ENCODE measurements around the gene TM4SF5. TPM values are rescaled to one million over a fixed set of nuclear protein-coding genes. Genes with fewer than 3 reads are reported as not detected.

TM4SF5 gene
- total and polyA plus RNA-seq, 2 donors from 2014 or later: 0.88 to 31.3 TPM

- TF ChIP-seq, protein P1, sequence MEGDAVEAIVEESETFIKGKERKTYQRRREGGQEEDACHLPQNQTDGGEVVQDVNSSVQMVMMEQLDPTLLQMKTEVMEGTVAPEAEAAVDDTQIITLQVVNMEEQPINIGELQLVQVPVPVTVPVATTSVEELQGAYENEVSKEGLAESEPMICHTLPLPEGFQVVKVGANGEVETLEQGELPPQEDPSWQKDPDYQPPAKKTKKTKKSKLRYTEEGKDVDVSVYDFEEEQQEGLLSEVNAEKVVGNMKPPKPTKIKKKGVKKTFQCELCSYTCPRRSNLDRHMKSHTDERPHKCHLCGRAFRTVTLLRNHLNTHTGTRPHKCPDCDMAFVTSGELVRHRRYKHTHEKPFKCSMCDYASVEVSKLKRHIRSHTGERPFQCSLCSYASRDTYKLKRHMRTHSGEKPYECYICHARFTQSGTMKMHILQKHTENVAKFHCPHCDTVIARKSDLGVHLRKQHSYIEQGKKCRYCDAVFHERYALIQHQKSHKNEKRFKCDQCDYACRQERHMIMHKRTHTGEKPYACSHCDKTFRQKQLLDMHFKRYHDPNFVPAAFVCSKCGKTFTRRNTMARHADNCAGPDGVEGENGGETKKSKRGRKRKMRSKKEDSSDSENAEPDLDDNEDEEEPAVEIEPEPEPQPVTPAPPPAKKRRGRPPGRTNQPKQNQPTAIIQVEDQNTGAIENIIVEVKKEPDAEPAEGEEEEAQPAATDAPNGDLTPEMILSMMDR (IDR thresholded peaks at IDR 0.05; ENCODE audit: borderline replicate concordance, extremely low read depth, insufficient read depth): no peak
- Histone ChIP-seq H3K27ac (ENCODE audit: low read depth in 2 of 2, low read length in 2 of 2) (peak overlapping the region; percentile 52 to 71), H3K4me3 (ENCODE audit: low read length in 3 of 3) (peak overlapping the region; percentile 95 to 100 (median 96)), H3K9me3 (ENCODE audit: control insufficient read depth in 2 of 3, insufficient read depth in 1 of 3, low read length in 3 of 3) (no peaks in the 10 kb centered on the region), H3K27me3 (ENCODE audit: control insufficient read depth, insufficient read depth, low read length) (no peaks in the 10 kb centered on the region), H3K4me1 (ENCODE audit: control insufficient read depth in 2 of 3, insufficient read depth in 2 of 3, low read depth in 1 of 3, low read length in 3 of 3) (peaks cover 0 to 7% (median 0%) of the 10 kb centered on the region in 3 donors), H3K36me3 (ENCODE audit: control insufficient read depth in 2 of 3, insufficient read depth in 3 of 3, low read length in 3 of 3) (peaks cover 5 to 20% (median 13%) of the 10 kb centered on the region in 3 donors), H3K9ac (ENCODE audit: low read length in 3 of 3) (peak overlapping the region; percentile 76 to 96 (median 81))
- intact Hi-C loops (cut with DNase I): no loop called here
- DNase-seq (peak in 1 of 5 donors; percentile 60), FAIRE-seq (no peak)
Measured at GRCh38 chr17:4796552-4796920, 24.9 kb downstream of the TM4SF5 start.

- Histone ChIP-seq H3K4me1 (ENCODE audit: control insufficient read depth in 2 of 3, insufficient read depth in 2 of 3, low read depth in 1 of 3, low read length in 3 of 3) (peaks cover 0 to 7% (median 0%) of the 10 kb centered on the region in 3 donors), H3K27ac (ENCODE audit: low read depth in 2 of 2, low read length in 2 of 2) (no peak overlapping the region), H3K27me3 (ENCODE audit: control insufficient read depth, insufficient read depth, low read length) (no peaks in the 10 kb centered on the region), H3K36me3 (ENCODE audit: control insufficient read depth in 2 of 3, insufficient read depth in 3 of 3, low read length in 3 of 3) (peaks cover 5 to 20% (median 13%) of the 10 kb centered on the region in 3 donors), H3K9ac (ENCODE audit: low read length in 3 of 3) (no peak overlapping the region), H3K4me3 (ENCODE audit: low read length in 3 of 3) (no peak overlapping the region), H3K9me3 (ENCODE audit: control insufficient read depth in 2 of 3, insufficient read depth in 1 of 3, low read length in 3 of 3) (no peaks in the 10 kb centered on the region)
- TF ChIP-seq, protein P1 (IDR thresholded peaks at IDR 0.05; ENCODE audit: borderline replicate concordance, extremely low read depth, insufficient read depth): no peak
- intact Hi-C loops (cut with DNase I): no loop called here
- FAIRE-seq (no peak), DNase-seq (peak in 4 of 5 donors; percentile 60 to 82 (median 76))
Measured at GRCh38 chr17:4800462-4801196, 28.9 kb downstream of the TM4SF5 start.

DNA sequence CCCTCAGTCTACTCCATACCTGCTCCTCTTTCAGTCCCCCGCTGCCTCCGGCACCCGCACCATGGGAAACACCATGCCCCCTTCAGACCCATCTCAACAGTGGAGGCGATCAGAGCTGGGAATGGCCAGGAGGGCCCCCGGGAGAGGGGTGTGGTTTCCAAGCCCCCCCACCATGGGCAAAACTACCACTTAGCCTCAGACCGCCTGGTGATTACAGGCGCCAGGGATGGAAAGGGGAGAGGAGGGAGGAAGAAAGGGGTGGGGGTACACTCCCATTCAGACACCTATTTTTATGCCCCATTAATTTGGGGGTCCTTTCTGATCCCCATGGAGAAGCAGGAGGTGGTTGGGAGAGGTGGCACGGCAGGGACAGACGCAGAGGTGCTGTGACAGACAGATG lies 30.5 kb downstream of the TM4SF5 start, which contains the start of gene C17orf114:
Gene C17orf114 (minus strand): TSS at position 101 of the 400 bp plus-strand sequence.
- no peaks in the 10 kb centered on the region for H3K9me3 ChIP-seq (ENCODE audit: control insufficient read depth in 2 of 3, insufficient read depth in 1 of 3, low read length in 3 of 3)
- no peaks in the 10 kb centered on the region for H3K27me3 ChIP-seq (ENCODE audit: control insufficient read depth, insufficient read depth, low read length)
- no peak within 1 kb of the TSS for H3K27ac ChIP-seq (ENCODE audit: low read depth in 2 of 2, low read length in 2 of 2)
- DNase-seq (no peak), FAIRE-seq (no peak)
- H3K4me1 ChIP-seq (ENCODE audit: control insufficient read depth in 2 of 3, insufficient read depth in 2 of 3, low read depth in 1 of 3, low read length in 3 of 3): no peaks in the 10 kb centered on the region
- H3K36me3 ChIP-seq (ENCODE audit: control insufficient read depth in 2 of 3, insufficient read depth in 3 of 3, low read length in 3 of 3): peaks cover 5 to 19% (median 11%) of the 10 kb centered on the region in 3 donors
- no peak within 1 kb of the TSS for H3K4me3 ChIP-seq (ENCODE audit: low read length in 3 of 3)
- intact Hi-C loops (cut with DNase I): no loop called here
- TF ChIP-seq, protein P1 (IDR thresholded peaks at IDR 0.05; ENCODE audit: borderline replicate concordance, extremely low read depth, insufficient read depth): no peak
- H3K9ac ChIP-seq (ENCODE audit: low read length in 3 of 3): no peak within 1 kb of the TSS
